GM21717 (cell line): ENCODE measurements around the gene TMEM191C.
"Not testable (repeated sequence)": the region's sequence is repeated elsewhere in the genome, so short reads cannot be mapped to it uniquely, and the experiment has no call there.

Source experiments
- ATAC-seq: cut with Tn5 transposase; IDR thresholded peaks from one replicate; pipeline ENCODE4 v1.9.1; 2021; ENCODE audit warnings: mild to moderate bottlenecking, moderate library complexity; ENCODE audit not compliant: unreplicated experiment

Gene TMEM191C

GRCh38 chr22:21445437-21446127, 21.6 kb upstream of the TMEM191C start:
- ATAC-seq, result no peak

GRCh38 chr22:21446128-21446826, 20.9 kb upstream of the TMEM191C start:
- ATAC-seq, result no peak

- no peak for ATAC-seq
Measured at GRCh38 chr22:21446827-21447690, 20.1 kb upstream of the TMEM191C start.

GRCh38 chr22:21447694-21448402, 19.3 kb upstream of the TMEM191C start:
- ATAC-seq, result no peak

GRCh38 chr22:21448627-21449416, 18.4 kb upstream of the TMEM191C start:
- no peak for ATAC-seq

GRCh38 chr22:21449531-21450319, 17.5 kb upstream of the TMEM191C start:
- no peak for ATAC-seq

GRCh38 chr22:21450320-21450831, 16.8 kb upstream of the TMEM191C start:
- no peak for ATAC-seq

- no peak for ATAC-seq
Measured at GRCh38 chr22:21450858-21451353, 16.3 kb upstream of the TMEM191C start.

- no peak for ATAC-seq
Measured at GRCh38 chr22:21451545-21452520, 15.4 kb upstream of the TMEM191C start.

GRCh38 chr22:21452666-21453065, 14.5 kb upstream of the TMEM191C start:
- ATAC-seq, result not testable (repeated sequence)

GRCh38 chr22:21454998-21455333, 12.2 kb upstream of the TMEM191C start:
- not testable (repeated sequence) for ATAC-seq

GRCh38 chr22:21455334-21456089, 11.7 kb upstream of the TMEM191C start:
- ATAC-seq, result no peak

GRCh38 chr22:21457023-21457787, 10.0 kb upstream of the TMEM191C start:
- ATAC-seq, result no peak

GRCh38 chr22:21462672-21463071, 4.5 kb upstream of the TMEM191C start:
- ATAC-seq, result not testable (repeated sequence)

- peak; percentile 79 for ATAC-seq
Measured at GRCh38 chr22:21468194-21469096, 1.3 kb downstream of the TMEM191C start.
